ENCODE measurements around the gene ZNHIT6.

DNA sequence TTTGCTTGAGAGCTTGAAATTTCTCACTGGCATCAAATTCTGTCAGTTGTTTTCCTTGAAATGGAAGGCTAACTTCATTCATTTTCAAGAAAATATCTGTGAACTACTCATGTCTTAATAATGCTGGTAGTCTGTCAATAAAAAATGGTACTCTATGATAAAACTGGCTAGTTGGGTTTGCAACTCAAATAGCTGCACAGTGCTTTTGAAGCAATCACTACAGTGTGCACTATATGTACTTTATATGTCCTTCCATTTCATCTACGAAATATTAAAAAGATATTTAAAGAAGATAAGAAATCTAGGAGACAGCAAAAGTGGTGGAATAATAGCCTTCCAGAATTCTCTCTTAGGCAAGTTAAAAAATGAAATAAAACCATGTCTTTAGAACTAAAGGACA lies 39.9 kb upstream of the ZNHIT6 start:
- TF ChIP-seq, protein P1, sequence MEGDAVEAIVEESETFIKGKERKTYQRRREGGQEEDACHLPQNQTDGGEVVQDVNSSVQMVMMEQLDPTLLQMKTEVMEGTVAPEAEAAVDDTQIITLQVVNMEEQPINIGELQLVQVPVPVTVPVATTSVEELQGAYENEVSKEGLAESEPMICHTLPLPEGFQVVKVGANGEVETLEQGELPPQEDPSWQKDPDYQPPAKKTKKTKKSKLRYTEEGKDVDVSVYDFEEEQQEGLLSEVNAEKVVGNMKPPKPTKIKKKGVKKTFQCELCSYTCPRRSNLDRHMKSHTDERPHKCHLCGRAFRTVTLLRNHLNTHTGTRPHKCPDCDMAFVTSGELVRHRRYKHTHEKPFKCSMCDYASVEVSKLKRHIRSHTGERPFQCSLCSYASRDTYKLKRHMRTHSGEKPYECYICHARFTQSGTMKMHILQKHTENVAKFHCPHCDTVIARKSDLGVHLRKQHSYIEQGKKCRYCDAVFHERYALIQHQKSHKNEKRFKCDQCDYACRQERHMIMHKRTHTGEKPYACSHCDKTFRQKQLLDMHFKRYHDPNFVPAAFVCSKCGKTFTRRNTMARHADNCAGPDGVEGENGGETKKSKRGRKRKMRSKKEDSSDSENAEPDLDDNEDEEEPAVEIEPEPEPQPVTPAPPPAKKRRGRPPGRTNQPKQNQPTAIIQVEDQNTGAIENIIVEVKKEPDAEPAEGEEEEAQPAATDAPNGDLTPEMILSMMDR (IDR thresholded peaks at IDR 0.05) = no peak
- TF ChIP-seq POLR2A (IDR thresholded peaks at IDR 0.05) (no peak), POLR2AphosphoS5 (IDR thresholded peaks at IDR 0.05) (no peak), EP300 (IDR thresholded peaks at IDR 0.05) (no peak)
